ENCODE results near the gene INMT.
"Not testable (repeated sequence)": the region's sequence is repeated elsewhere in the genome, so short reads cannot be mapped to it uniquely, and the experiment has no call there.

The INMT gene

DNA sequence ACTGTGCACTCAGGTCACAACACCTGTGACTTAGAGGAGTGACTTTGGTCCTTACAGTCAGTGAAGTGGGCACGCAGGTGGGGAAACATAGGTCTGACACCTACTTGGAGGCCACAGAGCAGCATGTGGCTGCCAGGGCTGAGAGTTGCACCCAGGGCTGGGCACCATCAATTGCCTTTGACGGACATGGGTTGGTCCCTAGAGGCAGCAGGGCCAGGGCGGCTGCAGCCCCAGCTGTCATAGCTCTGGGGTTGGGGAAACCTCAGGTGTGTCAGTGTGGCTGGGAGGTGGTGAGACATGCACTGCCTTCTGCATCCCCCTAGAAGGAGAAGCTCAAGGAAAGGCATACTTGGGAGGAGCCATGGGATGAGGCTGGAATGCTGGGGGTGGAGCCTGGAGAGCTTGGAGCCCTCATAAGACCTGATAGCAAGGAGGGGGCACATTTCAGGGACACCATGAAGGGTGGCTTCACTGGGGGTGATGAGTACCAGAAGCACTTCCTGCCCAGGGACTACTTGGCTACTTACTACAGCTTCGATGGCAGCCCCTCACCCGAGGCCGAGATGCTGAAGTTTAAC is at the start of gene INMT:
INMT (plus strand) TSS at position 440 of the 578 bp plus-strand sequence; CDS start at position 456, 16 bp downstream.
- no peak for DNase-seq (ENCODE audit: low spot score)
- peak; percentile 66 for FAIRE-seq

DNA sequence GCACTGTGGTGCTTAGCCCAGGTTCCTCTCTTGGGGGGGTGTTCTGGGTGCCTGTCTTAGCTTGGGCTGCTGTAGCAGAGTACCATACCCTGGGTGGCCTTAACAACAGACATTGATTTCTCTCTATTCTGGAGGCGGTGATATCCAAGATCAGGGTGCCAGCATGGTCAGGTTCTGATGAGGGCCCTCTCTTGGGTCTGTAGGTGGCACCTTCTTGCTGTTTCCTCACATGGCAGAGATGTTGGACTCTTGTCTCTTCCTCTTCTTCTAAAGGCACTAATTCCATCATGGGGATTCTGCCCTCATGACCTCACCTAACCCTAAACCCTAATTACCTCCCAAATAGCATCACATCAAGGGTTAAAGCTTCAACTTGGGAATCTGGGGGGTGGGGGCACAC is 49.7 kb upstream of the INMT start:
- FAIRE-seq (no peak), DNase-seq (ENCODE audit: low spot score) (no peak)

DNA sequence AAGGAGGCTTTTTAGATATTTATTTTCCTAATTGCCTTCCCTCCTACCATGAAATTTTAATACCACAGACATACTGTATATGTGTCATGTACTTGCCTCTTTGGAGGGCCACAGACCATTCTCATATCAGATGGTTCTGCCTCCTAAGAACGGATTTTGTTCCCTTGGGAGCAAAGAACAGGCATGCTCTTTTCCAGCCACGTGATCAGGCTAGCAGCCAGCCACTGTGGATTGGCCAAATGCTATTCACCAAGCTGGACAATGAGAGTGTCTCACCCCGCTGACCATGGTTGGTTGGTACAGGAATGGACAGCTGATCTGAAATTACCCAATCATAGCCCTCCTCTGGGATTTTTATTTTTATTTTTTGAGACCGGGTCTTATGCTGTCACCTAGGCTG is 48.2 kb upstream of the INMT start:
- FAIRE-seq (peak; percentile 30), DNase-seq (ENCODE audit: low spot score) (no peak)

GRCh38 chr7:30705008-30705407 is 46.9 kb upstream of the INMT start:
- FAIRE-seq: no peak
- no peak for DNase-seq (ENCODE audit: low spot score)

GRCh38 chr7:30705596-30705995 is 46.3 kb upstream of the INMT start:
- FAIRE-seq: no peak

GRCh38 chr7:30706316-30706715 is 45.6 kb upstream of the INMT start:
- FAIRE-seq (no peak), DNase-seq (ENCODE audit: low spot score) (no peak)

More at GRCh38 chr7:30705596-30705995, 46.3 kb upstream of the INMT start:
- no peak for DNase-seq (ENCODE audit: low spot score)

DNA sequence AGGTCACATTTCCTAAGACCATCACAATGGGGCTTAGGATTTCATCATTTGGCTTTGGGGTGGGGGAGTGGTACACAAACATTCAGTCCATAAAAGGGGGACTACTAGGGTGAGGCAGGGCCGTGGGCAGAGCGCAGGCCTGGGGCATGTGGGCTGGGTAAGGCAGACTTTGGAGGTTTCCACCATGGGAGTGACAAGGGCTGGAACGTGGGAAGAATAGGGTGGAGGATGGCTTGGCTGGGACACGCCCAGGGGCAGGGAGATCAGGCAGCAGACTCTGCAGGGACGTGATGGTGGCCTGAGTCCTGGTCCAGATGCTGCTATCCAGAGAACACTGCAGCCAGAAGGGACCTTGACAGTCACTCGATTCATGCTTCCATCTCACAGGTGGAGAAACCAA is 45.0 kb upstream of the INMT start:
- no peak for FAIRE-seq

GRCh38 chr7:30707391-30708357 is 44.3 kb upstream of the INMT start:
- peak; percentile 62 for FAIRE-seq
- no peak for DNase-seq (ENCODE audit: low spot score)

More for the DNA sequence above, 45.0 kb upstream of the INMT start:
- no peak for DNase-seq (ENCODE audit: low spot score)

DNA sequence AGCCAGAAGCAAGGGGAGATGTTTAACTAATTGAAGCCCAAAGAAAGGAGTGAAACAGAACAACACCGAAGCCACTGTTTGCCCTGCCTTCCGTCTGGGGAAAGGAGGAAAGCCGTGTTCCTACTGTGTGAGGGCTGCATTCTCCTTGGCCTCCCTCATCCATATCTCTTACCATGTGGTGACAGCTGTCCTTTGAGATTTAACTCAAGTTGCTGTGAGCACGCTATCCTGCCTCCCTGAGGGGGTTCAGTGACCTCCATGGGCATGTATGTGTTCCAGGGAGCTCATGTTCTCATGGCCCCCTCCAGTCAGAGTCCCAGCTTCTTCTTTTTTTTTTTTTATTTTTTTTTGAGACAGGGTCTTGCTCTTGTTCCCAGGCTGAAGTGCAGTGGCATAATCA is 43.5 kb upstream of the INMT start:
- FAIRE-seq: peak; percentile 40
- no peak for DNase-seq (ENCODE audit: low spot score)

DNA sequence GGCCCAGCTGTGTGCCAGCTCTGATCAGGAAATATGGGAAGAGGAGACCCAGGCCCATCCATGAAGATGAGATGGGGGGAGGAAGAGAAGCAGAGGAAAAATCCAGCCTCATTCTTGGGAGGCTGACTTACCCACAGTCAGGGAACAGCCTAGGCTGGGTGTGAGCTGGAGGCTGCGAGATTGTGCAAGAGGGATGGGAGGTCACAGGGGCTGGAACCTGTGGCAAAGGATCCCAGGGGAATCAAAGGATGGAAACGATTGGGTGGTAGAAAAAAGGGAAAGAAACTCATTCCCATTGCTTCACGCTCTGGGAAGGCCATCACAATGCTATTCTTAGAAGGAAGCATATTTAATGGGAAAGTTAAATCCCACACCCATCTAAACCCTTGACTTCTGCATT is 43.0 kb upstream of the INMT start:
- FAIRE-seq: no peak
- DNase-seq (ENCODE audit: low spot score): no peak

DNA sequence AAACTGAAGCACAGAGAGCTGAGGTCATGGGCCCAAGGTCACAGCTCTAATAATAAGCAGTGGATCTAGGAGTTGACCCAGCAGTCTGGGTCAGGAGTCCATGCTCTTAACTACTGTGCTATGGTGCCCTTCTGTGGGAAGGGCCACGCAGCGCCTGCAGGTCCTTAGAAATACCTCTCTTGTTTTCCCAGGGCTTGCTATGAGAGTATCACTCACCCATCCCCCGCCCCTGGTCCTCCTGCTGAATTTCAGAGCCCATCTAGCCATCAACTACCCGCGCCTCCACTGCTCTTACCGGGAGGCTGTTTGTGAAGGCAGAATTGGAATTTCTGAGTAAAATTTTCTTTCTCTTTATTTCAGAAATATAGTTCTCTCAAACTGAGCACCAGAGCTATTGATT is 42.4 kb upstream of the INMT start:
- DNase-seq (ENCODE audit: low spot score) (no peak), FAIRE-seq (no peak)

DNA sequence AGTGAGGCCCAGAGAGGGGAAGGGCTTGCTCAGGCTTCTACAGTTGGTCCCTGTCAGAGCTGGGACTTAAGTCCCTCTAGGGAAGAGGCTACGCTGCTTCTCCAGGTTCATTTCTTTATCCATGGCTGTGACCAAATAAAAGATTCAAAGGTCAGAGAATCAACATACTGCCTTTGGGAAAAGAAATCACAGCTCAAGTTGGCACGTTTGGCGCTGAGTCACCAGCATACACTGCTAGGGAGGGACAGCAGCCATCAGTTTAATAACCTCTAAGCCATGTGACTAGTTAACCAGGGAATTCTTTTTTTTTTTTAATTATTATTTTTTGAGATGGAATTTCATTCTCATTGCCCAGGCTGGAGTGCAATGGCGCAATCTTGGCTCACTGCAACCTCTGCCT is 41.3 kb upstream of the INMT start:
- DNase-seq (ENCODE audit: low spot score) (no peak), FAIRE-seq (no peak)

GRCh38 chr7:30713392-30713791 is 38.5 kb upstream of the INMT start:
- FAIRE-seq: peak; percentile 63
- no peak for DNase-seq (ENCODE audit: low spot score)

- no peak for DNase-seq (ENCODE audit: low spot score)
- no peak for FAIRE-seq
Measured at GRCh38 chr7:30714129-30714528, 37.8 kb upstream of the INMT start.

GRCh38 chr7:30717181-30717580 is 34.8 kb upstream of the INMT start:
- FAIRE-seq: peak; percentile 86
- peak; percentile 67 for DNase-seq (ENCODE audit: low spot score)

GRCh38 chr7:30719434-30719833 is 32.5 kb upstream of the INMT start:
- not testable (repeated sequence) for FAIRE-seq; DNase-seq (ENCODE audit: low spot score)

DNA sequence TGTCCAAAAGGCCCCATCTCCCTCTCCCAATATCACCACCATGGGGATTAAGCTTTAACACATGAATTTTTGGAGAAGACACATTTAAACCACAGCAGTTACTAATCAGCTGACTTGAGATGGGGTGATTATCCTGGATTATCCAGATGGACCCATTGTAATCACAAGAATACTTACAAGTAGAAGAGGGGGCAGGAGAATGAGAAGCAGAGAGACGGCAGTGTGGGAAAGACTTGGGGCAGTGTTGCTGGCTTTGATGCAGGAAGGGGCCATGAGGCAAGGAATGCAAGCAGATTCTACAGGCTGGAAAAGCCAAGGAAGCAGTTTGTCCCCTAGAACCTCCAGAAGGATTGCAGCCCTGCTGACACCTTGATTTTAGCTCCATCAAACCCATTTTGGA is 30.7 kb upstream of the INMT start:
- no peak for FAIRE-seq
- DNase-seq (ENCODE audit: low spot score): no peak

GRCh38 chr7:30722187-30722586 is 29.7 kb upstream of the INMT start:
- FAIRE-seq: peak; percentile 46
- no peak for DNase-seq (ENCODE audit: low spot score)

- DNase-seq (ENCODE audit: low spot score) (no peak), FAIRE-seq (no peak)
Measured at GRCh38 chr7:30722671-30723070, 29.3 kb upstream of the INMT start.

DNA sequence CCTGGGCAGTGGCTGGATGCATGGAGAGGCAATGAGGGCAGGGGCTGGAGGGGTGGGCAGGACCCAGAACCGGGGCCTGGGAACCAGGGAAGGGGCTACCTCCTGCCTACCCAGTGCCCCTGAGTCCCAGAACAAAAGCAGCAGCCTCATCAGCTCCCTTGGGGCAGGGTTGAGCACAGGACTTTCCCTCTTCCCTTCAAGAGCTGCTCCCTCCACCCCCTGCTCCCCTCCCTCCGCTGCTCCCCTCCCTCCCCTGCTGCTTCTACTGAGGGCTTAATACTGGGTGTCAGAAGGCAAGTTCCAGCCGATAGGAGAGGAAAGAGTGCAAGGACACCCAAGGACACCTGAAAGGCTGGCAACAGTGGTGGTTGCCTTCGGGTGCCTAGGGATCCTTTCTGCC is 28.2 kb upstream of the INMT start:
- DNase-seq (ENCODE audit: low spot score): no peak
- FAIRE-seq: no peak

DNA sequence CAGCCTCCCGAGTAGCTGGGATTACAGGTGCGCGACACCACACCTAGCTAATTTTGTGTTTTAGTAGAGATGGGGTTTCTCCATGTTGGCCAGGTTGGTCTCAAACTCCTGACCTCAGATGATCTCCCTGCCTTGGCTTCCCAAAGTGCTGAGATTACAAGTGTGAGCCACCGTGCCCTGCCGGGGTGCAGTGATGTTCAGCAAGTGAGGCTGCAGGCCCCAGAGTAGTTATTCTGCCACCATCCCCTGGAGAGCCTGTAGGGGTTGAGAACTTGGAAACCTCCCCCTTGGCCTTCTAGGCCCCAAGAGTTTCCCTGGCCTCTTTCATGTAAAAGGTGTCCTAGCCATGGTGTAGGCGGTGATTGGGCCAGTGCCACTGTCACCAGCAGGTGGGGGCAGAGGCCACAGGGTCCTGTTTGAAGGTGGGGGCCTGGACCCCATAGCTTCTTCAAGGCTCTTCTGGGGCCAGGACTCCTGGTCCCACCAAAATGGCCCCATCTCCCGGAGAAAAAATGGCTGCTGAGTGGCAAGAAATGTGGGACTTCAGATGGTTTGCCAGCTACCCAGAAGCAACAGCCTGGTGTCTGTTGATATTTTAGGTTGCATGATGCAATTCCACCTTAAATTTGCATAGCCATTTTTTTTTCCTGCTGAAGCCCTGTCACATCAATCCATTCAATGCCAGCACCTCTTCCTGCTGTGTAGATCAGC is 25.5 kb upstream of the INMT start:
- FAIRE-seq (no peak), DNase-seq (ENCODE audit: low spot score) (no peak)
